Inferior parietal cortex (tissue), 1 donor: ENCODE measurements around the gene TXNL4A.

Source experiments
- DNase-seq: peaks from one replicate; pipeline ENCODE4 v3.0.0-alpha.2; 2016; ENCODE audit errors: extremely low spot score

TXNL4A gene

DNA sequence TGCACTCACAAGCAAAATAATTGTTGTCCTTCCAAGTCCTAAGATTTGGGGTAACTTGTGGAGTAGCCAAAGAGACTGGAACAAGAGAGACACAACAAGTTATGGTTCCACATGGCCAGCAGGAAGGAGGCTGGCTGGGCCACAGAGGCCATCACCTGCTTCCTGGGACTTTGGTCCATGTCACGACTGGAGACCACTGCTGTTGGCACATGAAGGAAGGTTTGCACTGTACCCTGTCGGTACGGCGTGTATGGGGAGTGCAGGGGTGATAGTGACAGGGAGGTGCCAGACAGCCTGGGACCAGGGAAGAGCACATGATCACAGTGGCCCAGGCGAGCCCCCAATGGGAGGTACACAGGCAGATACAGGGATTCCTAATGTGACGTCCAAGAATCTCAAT lies 52.4 kb downstream of the TXNL4A start:
- no peak for DNase-seq

- DNase-seq, result no peak
Measured at GRCh38 chr18:79935499-79935898, 52.9 kb downstream of the TXNL4A start.

DNA sequence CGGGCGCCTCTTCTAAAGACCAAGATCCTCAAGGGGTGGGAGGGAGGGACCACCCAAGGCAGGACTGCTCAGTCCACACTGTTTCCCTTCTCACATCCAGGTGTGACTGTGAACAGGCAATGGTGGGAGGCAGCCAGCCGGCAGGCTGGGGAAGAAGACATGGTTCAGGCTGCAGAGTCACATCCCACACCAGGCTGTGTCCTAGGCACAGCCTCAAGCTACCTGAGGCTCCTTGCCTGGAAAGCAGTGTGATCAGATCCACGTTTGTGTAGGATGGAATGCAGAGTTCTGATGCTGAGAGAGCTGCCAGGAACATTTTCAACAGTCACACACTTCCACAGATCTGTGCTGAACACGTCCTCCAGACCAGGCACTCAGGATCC lies 53.3 kb downstream of the TXNL4A start:
- DNase-seq, result no peak

- no peak for DNase-seq
Measured at GRCh38 chr18:79934311-79935097, 53.9 kb downstream of the TXNL4A start.

GRCh38 chr18:79933765-79934164 lies 54.6 kb downstream of the TXNL4A start:
- DNase-seq, result no peak

DNA sequence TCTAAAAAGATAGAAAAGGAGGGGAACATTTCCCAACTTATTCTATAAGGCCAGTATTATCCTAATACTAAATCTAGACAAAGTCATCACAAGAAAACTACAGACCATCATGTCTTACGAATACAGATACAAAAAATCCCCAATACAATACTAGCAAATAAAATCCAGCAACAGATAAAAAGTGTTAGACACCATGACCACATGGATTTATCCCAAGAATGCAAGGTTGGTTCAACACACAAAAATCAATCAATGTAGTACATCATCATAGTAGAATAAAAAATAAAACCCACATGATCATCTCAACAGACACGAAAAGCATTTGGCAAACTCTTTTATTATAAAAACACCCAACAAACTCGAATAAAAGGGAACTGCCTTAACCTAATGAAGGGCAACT lies 55.5 kb downstream of the TXNL4A start:
- DNase-seq, result no peak

DNA sequence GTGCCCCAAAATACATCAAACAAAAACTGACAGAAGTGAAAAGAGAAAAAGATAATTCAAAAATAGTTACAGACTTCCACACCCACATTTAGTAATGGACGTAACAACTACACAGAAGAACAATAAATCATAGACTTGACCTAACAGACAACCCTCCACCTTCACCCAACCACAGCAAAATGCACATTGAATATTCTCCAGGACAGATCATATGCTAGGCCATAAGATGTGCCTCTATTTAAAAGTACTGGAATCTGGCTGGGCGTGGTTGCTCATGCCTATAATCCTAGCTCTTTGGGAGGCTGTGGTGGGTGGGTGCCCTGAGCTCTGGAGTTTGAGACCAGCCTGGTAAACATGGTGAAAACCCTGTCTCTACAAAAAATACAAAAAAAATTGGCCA lies 56.9 kb downstream of the TXNL4A start:
- no peak for DNase-seq

DNA sequence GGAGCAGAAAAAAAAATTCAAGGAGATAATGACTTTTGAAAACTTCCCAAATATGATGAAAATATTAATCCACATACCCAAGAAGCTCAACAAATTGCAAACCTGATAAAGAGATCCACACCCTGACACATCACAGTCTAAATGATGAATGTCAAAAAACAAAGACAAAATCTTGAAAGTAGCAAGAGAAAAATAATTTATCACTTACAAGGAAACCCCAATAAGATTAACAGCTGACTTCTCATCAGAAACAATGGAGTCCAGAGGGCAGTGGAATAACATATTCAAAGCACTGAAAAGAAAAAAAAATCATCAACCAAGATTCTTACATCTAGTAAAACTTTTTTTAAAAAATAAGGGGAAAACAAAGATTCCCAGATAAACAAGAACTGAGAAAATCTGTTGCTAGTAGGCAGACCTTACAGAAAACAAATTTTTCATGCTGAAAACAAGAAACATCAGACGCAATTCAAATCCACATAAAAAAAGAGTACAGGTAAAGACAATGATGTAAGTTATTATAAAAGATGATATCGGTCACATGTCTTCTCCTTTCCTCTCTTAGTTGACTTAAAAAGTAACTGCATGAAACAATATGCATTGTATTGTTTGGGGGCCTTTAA lies 58.2 kb downstream of the TXNL4A start:
- no peak for DNase-seq

DNA sequence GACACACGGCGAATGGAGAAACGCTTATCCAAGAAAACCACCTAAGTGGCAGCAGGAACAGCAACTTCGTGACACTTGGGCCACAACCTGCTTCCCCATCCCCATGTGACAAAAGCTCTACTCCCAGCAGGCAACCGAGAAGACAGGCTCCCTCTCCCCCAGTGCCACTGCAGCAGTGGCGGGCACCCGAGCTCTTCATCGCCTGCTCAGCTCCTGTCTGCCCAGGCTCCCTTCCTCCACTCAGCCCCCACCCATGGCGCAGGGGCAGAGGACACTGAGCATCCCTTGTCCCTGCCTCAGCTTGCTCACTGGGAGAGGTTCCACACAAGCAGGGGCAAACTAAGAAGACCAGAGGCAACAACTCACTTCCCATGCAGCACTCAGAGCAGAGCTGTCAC lies 59.8 kb downstream of the TXNL4A start:
- DNase-seq, result no peak

DNA sequence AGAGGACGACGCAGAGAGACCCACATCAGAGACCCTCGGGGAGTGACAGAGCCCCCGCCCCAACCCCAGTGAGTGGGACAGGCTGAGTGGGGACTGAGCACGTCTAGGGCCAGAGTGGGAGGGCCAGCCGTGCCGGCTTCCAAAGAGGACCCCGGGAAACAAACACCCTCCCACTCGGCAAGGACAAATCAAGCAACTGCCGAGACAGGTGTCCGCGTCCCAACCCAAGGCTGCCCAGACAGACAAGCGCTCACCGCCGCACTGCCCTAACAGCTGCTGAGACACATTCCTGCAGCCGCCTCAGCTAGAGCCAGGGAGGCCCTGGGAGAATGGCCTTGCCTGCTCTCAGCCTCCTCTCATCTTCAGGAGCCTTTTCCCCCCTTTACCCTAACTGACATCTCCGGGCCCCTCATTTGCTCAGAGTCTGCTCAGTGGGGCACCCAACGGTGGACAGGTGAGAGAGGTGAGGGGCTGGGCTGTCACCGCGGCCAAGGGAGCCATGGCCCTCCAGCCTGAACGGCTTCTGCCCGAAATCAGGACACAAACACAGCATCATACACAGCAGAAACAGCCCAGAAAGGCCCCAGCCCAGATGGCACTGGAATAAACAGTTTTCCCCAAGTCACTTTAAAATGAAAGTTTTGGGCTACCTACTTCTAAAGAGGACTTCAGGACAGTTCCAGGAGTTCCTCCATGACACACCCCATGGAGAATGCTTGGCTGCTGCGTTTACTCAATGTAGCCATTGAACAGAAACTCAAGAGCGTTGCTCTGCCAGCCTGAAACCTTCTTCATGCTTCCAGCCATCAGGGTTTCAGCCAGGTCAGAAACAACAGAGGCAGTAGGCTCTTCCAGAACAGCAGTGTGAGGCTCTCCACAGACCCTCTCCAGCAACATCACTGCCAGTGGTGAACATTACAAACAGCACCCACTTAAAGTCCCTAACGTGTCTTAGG lies 60.5 kb downstream of the TXNL4A start:
- DNase-seq, result no peak

DNA sequence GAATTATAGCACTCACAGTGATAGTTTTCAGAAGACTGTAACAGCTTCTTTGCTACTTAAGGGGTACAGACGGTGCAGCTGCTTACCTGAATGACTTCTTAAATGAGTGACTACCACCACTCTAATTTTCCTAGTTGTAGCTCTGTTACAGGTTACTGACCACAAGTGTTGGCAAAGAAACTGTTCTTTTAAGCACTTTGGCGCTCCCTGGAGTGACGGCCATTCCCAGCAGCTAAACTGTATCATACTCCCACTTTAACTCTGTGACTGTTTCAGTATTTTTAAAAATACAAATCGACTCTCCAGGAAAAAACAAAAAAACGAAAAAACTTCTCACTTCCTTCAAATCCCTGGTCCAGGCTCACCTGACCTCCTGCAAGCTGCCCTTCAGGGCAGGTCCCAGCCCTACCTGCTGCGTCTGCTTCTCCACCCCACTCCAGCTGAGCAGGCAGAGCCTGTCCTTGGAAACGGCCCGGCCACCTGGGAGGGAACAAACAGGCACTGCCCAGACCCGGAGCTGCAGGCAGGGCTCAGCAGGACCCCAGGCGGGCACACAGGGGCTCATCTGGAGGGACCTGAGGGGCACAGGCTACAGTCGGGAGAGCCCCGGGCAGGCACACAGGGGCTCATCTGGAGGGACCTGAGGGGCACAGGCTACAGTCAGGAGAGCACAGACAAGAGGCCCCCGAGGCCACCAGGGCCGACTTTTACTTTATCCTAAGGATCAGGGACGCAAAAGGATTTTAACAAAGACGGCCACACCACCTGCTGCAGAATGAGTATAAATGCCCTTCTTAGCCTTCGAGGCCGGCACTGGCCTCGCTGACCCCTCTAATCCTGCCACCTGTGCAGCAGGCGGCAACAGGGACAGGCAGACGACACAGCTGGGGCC lies 61.4 kb downstream of the TXNL4A start:
- no peak for DNase-seq

DNA sequence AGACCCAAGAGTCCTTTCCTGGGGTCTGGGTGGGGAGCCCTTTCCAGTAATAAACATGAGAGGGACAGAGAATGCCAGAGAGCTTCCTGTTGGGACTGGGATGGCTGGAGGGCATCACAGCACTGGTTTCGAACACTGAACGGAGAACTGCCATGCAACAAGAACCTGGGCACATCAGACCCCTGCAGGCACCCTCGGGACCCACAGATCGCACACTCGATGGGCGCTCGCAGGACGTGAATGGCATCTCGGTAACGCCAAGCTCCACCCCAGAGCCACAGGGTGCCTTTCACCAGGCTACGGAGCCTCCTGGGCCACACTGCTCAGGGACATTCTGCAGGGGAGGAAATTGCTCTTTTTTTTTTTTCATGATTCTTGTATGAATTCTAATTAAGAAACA lies 62.1 kb downstream of the TXNL4A start:
- no peak for DNase-seq

DNA sequence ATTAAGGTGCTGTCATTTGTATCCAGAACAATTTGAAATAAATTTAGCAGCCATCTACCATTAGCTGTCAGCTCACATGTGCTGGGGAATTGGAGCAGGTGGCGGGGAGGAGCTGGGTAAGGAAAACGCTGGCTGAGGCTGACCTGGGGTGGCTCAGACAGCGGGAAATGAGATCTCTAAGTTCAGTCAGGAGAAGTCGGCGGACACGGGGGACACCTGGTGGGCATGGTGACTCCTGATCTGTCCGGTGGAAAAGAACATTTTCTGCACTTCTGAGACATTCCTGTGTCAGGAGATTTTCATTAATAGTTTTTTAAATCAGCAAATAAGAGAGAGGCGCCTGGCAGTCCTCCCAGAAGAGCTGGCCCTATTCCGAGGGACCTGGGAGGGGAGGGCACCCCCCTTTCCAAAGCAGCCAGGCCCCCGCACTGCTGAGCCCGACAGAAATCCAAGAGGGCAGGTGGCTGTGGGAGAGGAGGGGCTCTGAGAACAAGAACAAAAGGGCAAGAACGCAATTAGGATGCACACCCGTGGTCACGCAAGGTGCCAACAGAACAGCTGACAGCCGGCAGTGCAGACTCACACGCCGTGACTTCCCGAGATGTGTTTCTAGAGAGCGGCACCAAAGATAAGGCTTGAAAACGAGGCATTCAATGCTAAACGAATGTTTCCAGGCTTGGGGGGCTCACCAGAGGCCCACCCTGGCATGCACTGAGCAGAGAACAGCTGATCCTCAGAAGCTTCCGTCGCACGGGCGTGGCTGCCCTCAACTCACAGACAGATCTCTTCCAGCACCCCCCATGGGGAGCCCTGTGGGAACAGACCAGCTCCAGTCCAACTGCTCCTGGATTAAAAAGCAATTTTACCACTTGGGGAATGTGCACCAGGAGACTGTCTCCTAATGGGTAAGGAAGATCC lies 63.3 kb downstream of the TXNL4A start:
- DNase-seq, result no peak

DNA sequence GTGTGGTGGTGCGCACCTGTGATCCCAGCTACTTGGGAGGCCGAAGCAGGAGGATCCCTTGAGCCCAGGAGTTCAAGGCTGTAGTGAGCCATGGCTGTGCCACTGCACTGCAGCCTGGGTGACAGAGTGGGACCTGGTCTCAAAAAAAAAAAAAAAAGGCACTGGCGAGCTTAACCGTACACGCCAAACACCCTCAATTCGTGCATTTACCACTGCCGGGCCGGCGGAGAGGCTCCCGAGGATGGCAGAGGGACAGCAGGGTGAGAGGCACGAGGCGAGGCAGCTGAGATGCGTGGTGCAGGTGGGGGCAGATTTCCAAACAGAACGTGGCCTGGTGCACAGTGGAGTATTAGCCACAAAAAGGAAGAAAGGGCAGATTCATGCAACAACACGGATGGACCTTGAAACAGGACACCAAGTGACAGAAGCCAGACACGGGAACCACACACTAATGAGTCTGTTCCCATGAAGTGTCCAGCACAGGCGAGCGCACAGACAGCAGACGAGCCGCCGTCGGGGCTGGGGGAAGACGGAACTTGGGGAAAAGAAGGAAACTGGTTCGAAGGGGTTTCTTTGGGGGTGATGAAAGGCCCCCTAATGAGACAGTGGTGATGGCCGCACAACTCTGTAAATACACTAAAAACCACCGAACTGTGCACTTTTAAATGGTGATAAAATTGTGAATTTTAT lies 64.3 kb downstream of the TXNL4A start:
- DNase-seq, result no peak

DNA sequence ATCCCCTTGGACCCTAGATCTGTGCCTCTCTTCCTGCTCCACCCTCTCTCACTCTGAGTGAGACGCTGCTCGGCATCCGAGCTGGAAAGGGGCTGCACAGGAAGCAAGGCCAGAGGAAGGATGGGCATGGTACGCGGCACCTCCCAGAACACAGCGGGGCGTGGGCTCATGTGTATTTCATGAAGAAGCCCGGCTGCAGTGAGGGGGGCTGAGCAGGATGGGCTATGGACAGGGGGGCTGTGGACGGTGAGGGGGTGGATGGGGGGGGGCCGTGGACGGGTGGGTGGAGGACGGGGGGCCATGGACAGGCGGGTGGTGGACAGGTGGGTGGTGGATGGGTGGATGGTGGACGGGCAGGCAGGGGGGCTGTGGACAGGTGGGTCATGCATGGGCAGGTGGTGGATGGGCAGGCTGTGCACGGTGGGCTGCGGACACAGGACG lies 65.4 kb downstream of the TXNL4A start:
- DNase-seq, result no peak

- DNase-seq, result no peak
Measured at GRCh38 chr18:79921984-79922965, 66.1 kb downstream of the TXNL4A start.
